HG02973 (cell line): ENCODE results near the gene TDRD1.
A peak's percentile ranks its signal among the peaks of the same experiment; 100 is the strongest.
"Not testable (repeated sequence)": the region's sequence is repeated elsewhere in the genome, so short reads cannot be mapped to it uniquely, and the experiment has no call there.

Experiments used
- ATAC-seq: cut with Tn5 transposase; IDR thresholded peaks from one replicate; pipeline ENCODE4 v1.9.1; 2021; ENCODE audit warnings: moderate library complexity; ENCODE audit not compliant: unreplicated experiment

The TDRD1 gene, protein sequence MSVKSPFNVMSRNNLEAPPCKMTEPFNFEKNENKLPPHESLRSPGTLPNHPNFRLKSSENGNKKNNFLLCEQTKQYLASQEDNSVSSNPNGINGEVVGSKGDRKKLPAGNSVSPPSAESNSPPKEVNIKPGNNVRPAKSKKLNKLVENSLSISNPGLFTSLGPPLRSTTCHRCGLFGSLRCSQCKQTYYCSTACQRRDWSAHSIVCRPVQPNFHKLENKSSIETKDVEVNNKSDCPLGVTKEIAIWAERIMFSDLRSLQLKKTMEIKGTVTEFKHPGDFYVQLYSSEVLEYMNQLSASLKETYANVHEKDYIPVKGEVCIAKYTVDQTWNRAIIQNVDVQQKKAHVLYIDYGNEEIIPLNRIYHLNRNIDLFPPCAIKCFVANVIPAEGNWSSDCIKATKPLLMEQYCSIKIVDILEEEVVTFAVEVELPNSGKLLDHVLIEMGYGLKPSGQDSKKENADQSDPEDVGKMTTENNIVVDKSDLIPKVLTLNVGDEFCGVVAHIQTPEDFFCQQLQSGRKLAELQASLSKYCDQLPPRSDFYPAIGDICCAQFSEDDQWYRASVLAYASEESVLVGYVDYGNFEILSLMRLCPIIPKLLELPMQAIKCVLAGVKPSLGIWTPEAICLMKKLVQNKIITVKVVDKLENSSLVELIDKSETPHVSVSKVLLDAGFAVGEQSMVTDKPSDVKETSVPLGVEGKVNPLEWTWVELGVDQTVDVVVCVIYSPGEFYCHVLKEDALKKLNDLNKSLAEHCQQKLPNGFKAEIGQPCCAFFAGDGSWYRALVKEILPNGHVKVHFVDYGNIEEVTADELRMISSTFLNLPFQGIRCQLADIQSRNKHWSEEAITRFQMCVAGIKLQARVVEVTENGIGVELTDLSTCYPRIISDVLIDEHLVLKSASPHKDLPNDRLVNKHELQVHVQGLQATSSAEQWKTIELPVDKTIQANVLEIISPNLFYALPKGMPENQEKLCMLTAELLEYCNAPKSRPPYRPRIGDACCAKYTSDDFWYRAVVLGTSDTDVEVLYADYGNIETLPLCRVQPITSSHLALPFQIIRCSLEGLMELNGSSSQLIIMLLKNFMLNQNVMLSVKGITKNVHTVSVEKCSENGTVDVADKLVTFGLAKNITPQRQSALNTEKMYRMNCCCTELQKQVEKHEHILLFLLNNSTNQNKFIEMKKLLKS

DNA sequence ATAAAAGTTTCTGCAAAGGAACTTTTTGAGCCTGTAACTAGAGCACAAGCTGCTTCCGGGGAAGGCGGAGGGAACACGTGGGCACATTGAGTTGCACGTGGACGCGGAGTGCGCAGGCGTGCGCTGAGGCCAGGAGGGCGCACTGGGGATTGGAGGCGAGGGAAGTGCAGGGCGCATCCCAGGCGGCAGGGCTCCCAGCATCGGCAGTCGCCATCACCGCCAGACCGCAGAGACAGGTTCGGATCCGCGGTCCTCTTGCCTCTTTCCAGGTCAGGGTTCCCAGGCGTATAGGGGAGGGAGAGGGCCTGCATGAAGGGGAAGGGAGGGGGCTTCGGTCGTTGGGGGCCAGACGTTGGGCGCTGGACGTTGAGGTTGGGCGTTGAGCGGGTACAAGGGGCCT is at the start of gene TDRD1:
Gene TDRD1, plus strand, starts transcription at position 206 of the 400 bp plus-strand sequence. CDS start 8,479 bp downstream, outside the sequence.
- ATAC-seq: no peak

DNA sequence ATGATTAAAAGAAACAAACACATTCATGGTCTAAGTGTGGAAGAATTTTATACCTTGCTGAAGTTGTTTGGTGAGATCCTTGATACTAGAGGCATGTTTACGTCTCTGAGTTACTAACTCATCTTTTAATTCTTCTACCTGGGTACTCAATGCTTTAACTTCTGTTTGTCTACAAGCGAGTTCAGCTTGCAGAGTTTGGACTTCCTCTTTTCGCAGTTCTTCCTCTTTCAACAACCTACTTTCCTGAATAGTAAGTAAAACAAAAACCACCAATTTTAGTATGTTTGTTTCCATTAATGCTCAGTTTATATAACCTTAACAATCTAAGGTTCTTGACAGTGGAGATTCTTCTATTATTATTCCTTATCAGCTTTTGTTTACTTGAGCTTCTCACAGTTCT is 48.1 kb upstream of the TDRD1 start:
- ATAC-seq: peak; percentile 87

DNA sequence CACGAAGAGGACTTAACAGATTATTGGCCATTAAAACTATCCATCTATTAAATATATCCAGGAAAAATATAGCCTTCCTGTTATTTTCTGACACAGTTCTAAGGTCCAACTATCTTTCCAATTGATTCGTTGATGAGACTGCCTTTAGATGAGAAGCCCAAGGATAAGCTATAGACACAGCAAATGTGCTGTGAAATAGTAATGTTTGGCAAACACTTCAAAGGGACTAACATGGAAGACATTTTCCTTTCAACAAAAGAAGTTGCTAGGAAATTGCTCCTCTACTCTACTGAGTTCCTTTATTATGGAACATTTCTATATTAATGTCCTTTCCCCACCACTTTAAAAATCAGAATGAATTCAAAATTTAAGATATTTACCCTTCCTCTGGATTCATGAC is 43.7 kb upstream of the TDRD1 start:
- no peak for ATAC-seq

DNA sequence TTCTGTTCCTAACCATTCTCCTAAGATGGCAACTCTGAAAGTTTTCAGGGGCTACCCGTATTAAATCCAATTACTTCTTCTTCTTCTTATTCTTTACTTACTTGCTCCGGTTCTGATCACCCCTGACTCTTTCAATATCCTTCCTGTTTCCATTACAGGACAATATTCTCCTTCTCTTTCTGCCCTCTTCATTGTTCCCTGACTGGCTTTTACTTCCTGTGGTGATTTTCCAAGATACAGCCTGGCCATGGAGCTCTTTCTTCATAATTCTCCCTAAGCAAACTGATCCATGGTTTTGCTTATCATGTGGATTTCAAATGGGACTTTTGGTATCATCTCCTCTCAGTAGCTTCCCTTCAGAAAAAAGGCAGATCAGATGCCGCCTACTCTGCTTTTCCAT is 40.6 kb upstream of the TDRD1 start:
- ATAC-seq: no peak

DNA sequence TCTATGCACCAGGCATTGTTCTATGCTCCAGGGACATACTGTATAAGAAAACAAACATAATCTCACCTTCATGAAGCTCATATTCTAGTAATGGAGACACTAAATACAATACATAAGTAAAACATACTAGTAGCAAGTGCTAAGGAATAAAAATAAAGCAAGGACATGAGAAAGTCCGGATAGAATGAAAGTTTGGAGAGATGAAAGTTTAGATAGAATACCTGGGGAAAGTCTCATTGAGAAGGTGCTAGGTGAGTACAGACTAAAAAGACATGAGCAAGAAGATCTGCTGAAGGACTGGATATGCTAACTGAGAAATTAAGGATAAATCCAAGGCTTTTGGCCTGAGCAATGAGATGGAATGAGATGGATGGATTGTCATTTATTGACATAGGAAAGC is 39.1 kb upstream of the TDRD1 start:
- no peak for ATAC-seq

DNA sequence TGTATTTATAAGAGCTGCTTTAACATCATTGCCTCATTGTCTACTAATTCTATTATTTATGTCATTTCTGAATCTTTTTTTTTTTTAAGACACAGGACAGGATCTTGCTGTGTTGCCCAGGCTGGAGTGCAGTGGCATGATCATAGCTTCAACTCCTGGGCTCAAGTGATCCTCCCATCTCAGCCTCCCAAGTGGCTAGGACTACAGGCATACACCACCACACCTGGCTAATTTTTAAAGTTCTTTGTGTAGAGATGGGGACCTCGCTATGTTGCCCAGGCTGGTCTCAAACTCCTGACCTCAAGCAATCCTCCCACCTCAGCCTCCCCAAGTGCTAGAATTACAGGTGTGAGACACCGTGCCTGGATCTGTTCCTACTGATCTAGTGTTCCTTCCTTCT is 38.3 kb upstream of the TDRD1 start:
- not testable (repeated sequence) for ATAC-seq

DNA sequence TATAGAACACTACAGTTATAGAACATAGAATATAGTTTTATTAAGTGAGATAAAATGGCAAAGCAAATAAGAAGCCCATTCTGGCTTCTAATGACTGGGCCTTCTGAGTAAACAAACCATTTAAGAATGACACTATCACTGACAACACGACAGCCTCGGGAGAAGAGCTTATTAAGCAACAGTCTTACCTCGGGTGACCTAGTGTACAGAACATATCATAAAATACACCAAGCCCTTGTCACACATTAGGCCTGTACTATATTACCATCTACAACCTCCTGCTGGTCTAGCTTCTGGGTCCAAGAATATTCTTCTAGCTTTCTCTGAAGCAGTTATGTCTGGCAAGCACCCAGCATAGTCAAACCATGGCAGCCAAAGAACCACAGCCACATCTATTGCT is 37.1 kb upstream of the TDRD1 start:
- ATAC-seq: no peak

DNA sequence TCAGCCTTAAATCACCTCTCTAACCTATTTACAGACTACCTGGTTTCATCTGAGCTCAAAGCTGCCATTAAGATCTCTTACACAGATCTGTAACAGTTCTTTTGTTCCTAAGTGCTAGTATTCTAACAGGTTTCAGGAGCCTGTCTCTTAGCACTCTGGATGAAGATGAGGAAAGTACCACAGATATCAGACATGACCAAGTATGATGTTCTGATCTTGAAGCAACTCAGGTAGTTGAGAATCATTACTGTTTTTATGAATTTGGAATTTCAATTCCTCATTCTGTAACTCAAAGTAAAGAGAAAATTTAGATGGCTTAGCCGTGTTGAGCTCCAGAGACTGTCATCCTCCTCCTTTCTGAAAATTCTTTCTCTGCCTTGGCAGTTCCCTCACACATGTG is 36.0 kb upstream of the TDRD1 start:
- no peak for ATAC-seq

DNA sequence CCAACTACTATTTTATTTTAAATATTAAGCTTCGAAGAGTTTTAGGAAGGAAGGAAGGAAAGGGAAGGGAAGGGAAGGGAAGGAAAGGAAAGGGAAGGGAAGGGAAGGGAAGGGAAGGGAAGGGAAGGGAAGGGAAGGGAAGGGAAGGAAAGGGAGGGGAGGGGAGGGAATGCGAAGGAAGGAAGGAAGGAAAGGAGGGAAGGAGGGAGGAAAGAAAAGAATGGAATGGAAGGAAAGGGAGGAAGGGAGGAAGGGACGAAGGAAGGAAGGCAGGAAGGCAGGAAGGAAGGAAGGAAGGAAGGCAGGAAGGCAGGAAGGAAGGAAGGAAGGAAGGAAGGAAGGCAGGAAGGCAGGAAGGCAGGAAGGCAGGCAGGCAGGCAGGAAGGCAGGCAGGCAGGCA is 29.7 kb upstream of the TDRD1 start:
- ATAC-seq: not testable (repeated sequence)

DNA sequence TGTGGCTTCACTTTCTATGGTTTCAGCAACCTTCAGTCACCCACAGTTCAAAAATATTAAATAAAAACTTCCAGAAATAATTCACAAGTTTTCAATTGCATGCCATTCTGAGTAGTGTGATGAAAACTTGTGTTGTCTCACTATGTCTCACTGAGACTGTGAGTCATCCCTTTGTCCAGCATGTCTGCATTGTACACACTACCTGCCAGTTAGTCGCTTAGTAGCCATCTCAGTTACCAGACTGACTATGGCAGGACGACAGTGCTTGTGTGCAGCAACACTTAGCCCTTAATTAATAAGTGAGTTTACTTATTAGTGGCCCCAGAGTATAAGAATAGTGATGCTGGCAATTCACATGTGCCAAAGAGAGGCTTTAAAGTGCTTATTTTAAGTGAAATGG is 27.7 kb upstream of the TDRD1 start:
- ATAC-seq: no peak

DNA sequence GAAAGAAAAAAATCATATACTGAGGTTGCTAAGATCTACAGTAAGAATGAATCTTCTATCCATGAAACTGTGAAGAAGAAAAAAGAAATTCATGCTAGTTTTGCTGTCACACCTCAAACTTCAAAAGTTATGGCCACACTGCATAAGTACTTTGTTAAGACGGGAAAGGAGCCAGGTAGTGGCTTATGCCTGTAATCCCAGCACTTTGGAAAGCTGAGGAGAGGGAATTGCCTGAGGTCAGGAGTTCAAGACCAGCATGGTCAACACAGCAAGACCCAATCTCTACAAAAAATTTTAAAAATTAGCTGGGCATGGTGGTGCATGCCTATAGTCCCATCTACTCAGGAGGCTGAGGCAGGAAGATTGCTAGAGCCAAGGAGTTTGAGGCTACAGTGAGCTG is 27.3 kb upstream of the TDRD1 start:
- no peak for ATAC-seq

DNA sequence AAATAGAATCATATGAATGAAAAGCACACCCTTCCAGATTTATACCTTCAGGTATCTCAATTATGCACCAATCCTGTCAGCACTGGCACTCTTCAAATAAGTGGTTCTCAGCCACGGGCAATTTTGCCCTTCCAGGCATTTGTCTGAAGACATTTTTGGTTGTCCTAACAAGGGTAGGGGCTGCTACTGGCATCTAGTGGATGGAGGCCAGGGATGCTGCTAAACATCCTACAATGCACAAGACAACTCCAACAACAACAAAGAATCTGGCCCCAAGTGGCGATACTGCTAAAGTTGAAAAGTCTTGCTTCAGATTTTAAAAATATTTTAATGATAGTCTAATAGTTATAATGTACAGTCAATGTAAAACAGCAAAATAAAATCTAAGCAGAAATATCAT is 21.2 kb upstream of the TDRD1 start:
- no peak for ATAC-seq

DNA sequence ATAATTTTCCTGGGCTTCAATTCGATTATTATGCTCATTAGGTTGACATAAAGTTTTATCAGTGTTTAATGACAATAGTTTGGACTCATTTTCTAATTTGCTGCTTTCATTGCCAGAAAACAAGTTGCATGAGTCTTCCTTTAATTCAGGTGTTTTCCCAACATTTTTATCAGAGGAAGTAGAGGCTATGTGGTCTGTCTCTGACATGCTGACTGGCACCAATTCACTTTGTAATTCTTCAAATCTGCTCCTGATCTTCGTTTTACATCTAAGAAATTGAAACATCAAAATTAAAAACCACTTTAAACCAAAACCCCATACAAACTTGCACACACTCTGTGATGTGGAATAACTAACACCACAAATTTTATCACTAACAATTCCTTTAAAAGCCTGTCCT is 16.1 kb upstream of the TDRD1 start:
- no peak for ATAC-seq

DNA sequence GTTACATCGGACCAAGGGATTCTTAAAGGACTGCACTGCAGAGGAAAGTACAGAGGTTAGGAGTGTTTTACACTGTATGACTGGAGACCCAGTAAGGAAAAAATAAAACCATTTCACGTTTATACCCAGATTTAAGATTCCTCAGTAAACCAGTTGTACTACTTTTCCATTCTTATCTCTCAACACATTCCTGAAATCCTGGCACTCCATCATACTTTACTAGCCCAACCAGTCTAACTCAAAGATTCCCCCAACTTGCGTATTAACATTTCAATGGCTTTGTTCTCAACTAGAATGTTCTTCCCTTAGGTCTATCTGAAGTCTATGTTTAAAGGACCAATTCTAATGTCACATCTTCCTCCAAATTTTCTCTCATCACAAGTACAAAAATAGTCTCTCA is 13.1 kb upstream of the TDRD1 start:
- no peak for ATAC-seq

DNA sequence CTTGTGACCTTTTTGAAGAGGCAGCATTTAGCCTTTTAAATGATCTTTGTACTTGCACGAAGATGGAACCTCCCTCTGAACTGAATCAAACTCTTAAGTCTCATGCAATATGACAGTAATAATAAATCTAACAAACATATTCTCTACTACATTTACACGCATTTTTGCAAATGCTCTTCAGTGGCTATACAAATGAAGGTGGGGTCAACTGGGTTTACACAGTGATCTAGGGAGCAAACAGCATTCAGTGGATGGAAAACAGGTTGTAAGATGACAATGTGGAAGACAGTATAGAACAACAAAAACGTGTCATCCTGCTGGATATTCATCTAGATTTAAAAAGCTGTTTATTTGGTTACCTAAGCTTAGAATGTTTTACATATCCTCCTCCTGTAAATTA is 12.7 kb upstream of the TDRD1 start:
- no peak for ATAC-seq

DNA sequence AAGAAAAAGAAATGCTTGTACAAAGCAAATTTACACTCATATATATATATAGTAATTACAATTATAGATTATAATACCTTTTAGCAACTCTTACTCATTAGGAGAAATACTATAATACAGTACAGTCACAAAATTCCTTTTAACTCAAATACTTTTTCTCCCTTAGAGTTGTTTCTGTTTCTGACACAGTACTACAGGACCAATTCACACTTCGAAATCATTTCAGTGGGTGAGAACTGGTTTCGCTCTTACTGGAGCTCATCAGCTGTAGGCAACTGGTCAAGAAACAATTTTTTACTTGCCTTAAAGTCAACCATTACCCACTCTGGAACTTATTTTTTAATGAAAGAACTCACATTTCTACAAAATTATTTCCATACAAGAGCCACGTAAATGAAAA is 11.2 kb upstream of the TDRD1 start:
- no peak for ATAC-seq

DNA sequence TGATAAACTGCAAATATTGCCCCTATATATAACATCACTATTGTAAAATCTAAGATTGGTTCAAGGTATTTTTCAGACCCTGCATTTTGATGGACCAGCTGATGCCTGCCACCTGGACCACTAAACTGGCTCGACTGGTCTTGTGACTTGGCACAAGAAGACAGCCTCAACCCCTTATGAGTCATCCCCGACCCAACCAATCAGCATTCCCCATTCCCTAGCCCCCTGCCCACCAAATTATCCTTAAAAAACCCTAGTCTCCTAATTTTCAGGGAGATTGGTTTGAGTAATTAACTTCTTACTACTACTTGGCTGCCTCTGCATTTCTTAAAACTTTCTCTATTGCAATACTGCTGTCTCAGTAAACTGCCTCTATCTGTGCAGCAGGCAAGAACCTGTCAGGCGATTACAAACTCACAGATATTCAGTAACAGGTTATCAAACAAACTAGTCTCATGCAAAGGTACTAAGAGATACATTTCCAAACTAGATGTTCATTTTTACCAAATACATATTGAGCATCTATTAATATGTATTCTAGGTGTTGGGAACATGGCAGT is 10.6 kb upstream of the TDRD1 start:
- no peak for ATAC-seq

DNA sequence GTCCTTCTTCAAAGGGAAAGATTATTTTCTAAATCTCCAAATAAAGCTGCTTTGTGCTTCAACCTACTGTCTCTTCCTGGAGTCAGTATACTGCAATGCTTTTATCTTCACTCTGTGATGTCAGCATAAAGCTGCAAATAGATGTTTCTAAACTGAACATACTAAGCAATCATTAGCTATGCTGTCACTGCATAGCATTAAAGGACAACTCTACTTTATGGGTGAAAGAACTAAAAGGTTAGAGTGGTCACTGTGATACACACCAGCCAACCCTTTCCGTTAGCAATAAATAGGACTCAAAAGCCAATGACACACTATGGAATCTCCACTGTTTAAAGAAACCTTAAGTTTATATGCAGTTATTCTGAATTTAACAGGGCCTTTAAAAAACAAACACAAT is 6.9 kb upstream of the TDRD1 start:
- no peak for ATAC-seq

DNA sequence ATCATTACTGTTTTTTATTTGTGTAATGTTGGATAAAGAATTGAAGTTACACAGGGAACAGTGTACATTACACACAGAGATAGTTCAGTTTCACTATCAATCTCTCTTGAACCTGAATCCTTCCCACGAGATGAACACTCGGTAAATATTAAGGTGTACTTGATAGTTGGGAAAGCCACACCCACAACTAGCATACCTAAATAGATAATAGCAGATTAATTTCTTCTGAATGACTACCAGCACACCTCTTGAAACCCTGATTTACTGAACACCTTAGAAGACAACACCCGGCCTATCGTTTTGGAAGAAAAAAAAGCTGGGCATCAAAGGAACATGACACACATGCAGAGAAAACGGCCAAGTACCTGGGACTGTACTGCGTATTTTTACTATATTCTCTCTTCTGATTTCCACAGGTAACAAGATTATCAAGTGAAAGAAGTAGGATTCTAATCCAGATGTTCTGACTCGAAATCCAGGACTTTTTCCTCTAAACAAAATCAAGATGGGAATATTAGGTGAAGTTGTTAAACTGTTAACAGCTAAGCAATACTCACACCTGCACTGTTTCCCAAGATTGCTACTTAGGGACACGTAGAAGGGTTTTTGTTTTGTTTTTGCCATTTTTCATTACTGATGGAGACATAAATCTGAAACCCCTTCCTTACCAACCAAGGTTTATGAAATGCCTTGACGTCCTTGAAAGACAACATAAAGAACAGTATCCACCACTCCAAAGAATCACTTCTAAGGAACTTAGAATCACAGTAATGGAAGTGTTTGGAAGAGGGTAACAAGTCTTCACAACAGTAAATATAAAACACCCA is 6.2 kb upstream of the TDRD1 start:
- ATAC-seq: no peak

DNA sequence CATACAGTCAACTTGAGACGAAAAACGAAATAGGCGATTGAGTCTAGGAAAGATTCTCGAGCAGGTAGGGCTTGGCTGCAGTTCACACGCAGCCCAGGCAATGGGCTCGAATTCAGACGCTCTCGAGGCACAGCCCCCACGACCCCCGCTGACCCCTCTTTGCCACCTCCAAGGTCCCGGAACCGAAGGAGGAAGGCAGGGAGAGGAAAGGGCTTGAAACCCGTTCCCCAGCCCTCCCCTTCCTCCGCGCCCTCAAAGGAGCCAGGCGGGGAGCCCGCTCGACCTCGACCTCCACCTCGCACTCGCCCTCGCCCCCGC is 5.6 kb upstream of the TDRD1 start:
- no peak for ATAC-seq
